HL-60 (cell line): ENCODE data around the gene MTFR1L.
A peak's percentile ranks its signal among the peaks of the same experiment; 100 is the strongest.

ENCODE experiments used
- DNase-seq, 2 experiments: peaks; one replicate each; pipeline ENCODE4 v3.0.0-alpha.2; 2010 to 2020; ENCODE audit warnings: low read depth in 1 of 2, low spot score in 1 of 2
- H3K27ac ChIP-seq: fragments of 250-450 bp; sonication (Bioruptor Pico); replicated peaks from 2 replicates; pipeline ENCODE4 v1.5.1; 2020; ENCODE audit warnings: mild to moderate bottlenecking, moderate library complexity
- H3K27me3 ChIP-seq: fragments of 250-450 bp; sonication (Bioruptor Pico); 2 replicates; pipeline ENCODE4 v1.5.1; 2021; ENCODE audit warnings: mild to moderate bottlenecking, moderate library complexity; ENCODE audit not compliant: insufficient read depth, poor library complexity, severe bottlenecking
- H3K4me3 ChIP-seq: replicated peaks from 2 replicates; pipeline ENCODE4 v1.5.1; 2011; ENCODE audit warnings: mild to moderate bottlenecking, control low read depth, low read length; ENCODE audit not compliant: insufficient read depth
- CTCF ChIP-seq: IDR thresholded peaks from one replicate; pipeline ENCODE4 v1.5.1; 2011; ENCODE audit warnings: low read length, control low read depth, inconsistent platforms; ENCODE audit not compliant: insufficient read depth
- GABPA ChIP-seq: IDR thresholded peaks from 2 replicates; pipeline ENCODE4 v1.6.1; 2012; ENCODE audit warnings: low read depth
- POLR2AphosphoS5 ChIP-seq: IDR thresholded peaks from 2 replicates; pipeline ENCODE4 v1.6.1; 2012; ENCODE audit warnings: low read depth
- REST ChIP-seq: IDR thresholded peaks from 2 replicates; pipeline ENCODE4 v1.6.1; 2012; ENCODE audit warnings: low read depth; ENCODE audit not compliant: insufficient replicate concordance
- SPI1 ChIP-seq: IDR thresholded peaks from 2 replicates; pipeline ENCODE4 v1.6.1; 2012; ENCODE audit warnings: low read depth, mild to moderate bottlenecking, borderline replicate concordance

MTFR1L gene

GRCh38 chr1:25831569-25832196 is 11.9 kb downstream of the MTFR1L start:
- Histone ChIP-seq H3K4me3 (no peak overlapping the region), H3K27ac (peak overlapping the region; percentile 44), H3K27me3 (no peaks in the 10 kb centered on the region)
- TF ChIP-seq REST (no peak), GABPA (0 out of 2 replicates have a peak, but pooled peaks have one; percentile 15), POLR2AphosphoS5 (0 out of 2 replicates have a peak, but pooled peaks have one; percentile 19), CTCF (no peak), SPI1 (no peak)
- peak in 1 of 2 experiments; percentile 59 for DNase-seq

DNA sequence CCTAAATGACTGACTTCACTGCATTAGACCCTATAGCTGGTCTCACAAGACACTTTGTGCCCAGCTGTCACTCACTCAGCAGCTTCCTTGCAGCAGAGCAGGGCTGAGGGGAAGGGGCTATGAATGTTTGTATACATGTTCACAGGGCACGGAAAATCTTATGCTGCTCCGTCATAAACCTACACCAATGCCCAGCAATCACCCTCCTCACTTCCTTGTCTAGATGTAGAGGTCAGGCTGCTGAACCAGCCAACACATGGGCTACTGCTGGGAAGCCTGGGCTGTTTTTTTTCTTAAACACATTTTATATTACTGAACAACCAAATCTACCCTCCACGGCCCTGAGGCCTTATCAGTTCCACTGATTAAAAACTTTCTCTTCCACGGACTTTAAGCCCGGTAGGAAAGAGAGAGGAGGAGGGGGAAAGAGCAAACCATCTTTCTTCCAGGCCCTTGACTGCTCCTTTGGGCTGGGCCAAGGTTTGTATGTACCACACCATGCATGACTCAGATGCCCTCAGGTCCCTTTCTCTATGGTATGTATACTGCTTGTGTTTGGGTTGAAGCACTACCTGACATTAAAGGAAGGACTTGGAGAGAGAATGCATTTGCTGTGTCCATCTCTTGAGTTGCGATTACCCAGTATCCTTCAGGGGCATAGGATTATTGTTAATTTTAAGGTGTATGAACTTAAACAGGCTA is 12.7 kb downstream of the MTFR1L start:
- TF ChIP-seq SPI1 (no peak), CTCF (no peak), GABPA (no peak), REST (no peak), POLR2AphosphoS5 (no peak)
- H3K4me3 ChIP-seq: no peak overlapping the region
- no peaks in the 10 kb centered on the region for H3K27me3 ChIP-seq
- DNase-seq: no peak
- H3K27ac ChIP-seq: peak overlapping the region; percentile 44

DNA sequence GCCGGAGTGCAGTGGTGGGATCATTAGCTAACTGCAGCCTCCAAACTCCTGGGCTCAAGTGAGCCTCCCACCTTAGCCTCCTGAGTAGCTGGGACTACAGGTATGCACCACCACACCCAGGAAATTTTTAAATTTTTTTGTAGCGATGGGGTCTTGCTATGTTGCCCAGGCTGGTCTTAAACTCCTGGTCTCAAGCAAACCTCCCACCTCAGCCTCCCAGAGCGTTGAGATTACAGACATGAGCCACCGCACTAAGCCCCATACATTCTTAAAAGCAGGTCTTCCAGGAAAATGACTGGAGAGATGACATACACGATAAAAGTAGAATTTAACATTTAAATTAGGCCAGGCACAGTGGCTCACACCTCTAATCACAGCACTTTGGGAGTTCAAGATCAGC is 13.4 kb downstream of the MTFR1L start:
- H3K27ac ChIP-seq: peak overlapping the region; percentile 44
- no peak overlapping the region for H3K4me3 ChIP-seq
- DNase-seq: no peak
- TF ChIP-seq POLR2AphosphoS5 (no peak), GABPA (no peak), REST (no peak), SPI1 (no peak), CTCF (no peak)
- H3K27me3 ChIP-seq: no peaks in the 10 kb centered on the region
